GM18498 (cell line): Measurements from ENCODE around the gene INTS7.
"Not testable (repeated sequence)": the region's sequence is repeated elsewhere in the genome, so short reads cannot be mapped to it uniquely, and the experiment has no call there.

ENCODE experiments used
- ATAC-seq: cut with Tn5 transposase; IDR thresholded peaks from one replicate; pipeline ENCODE4 v1.9.1; 2021; ENCODE audit warnings: mild to moderate bottlenecking, moderate library complexity; ENCODE audit not compliant: unreplicated experiment

Gene INTS7

GRCh38 chr1:211937422-211937821, 97.9 kb downstream of the INTS7 start:
- not testable (repeated sequence) for ATAC-seq

- peak; percentile 76 for ATAC-seq
Observed at GRCh38 chr1:211935448-211935970, 99.8 kb downstream of the INTS7 start.

- ATAC-seq, result no peak
Observed at GRCh38 chr1:211933946-211934714, 101.2 kb downstream of the INTS7 start.

DNA sequence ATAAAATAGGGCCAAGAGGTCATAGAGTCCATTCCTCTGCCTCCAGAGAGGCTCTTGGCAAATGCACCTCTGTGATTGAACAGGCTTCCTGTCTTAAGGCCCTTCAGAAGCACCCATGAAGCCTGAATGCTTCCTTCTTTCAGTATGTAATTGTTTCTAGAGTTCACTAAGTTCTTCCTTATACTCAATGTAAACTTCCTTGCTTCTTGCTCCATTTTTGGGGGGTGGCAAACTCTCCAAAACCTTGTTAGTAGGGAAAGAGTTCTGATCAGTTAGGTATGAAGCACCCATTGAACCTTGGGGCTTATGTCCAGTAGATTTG, 102.5 kb downstream of the INTS7 start:
- no peak for ATAC-seq

GRCh38 chr1:211932231-211932932, 103.0 kb downstream of the INTS7 start:
- ATAC-seq, result no peak

DNA sequence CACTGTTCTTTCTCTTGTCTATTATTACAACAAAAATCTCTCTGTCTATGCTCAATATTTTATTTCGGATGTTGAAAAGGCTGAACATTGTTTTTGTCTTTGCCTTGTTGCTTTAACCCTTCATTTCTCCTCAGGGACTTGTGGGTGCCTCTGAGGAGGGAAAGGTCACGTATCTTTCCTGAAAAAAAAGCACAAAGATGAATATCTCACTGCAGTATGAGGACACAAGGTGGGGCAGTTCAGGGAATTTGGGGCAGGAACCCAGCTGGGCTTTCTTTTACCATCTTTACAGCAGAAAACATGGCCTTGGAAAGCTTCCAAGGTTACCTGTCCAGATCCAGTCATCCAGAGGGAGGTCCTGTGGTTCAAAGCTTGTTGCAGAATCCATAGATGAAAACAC, 105.7 kb downstream of the INTS7 start:
- no peak for ATAC-seq

- no peak for ATAC-seq
Observed at GRCh38 chr1:211928993-211929637, 106.2 kb downstream of the INTS7 start.

DNA sequence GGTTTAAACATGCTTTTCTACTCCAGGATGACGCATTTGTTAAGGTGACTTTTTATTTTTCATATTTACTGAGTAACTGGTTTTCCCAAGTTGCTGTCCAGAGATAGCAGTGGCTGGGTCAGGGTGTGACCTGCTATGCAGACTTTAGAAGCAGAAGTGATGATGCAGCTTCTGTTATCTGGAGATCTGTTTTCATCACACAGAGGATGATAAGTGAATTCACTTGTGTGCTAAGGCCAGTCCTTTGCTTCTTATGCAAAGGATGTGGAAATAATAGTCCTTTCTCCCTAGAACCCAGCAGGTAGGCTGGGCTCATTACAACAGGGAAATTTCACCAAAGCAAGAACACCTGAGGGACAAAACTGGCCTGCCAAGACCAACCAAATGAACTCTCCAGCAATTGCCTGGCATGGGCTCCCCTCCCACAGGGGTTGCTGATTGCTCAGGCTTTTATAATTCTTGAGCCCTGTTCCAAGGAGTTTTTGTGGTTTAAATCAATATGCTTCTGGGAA, 107.0 kb downstream of the INTS7 start:
- ATAC-seq, result no peak

GRCh38 chr1:211925016-211925415, 110.3 kb downstream of the INTS7 start:
- ATAC-seq, result no peak

DNA sequence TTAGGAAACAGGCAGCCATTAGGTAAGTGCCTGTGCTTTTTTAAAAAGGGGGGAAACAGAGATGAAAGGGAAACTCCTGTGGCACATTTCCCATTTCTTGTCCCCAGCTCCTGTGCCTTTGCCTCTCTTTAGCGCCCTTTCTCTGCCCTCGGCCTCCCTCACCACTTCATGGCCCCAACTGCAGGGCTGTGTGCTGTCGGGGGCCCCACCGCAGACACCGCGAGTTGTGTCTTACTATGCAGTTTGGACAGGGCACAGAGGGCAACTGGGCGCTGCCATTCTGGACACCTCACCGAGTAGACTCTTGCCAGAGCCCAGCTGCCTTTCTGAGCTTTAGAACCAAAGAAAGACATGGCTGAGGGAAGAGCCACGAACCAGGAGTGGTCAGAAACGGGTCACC, 111.1 kb downstream of the INTS7 start:
- no peak for ATAC-seq

DNA sequence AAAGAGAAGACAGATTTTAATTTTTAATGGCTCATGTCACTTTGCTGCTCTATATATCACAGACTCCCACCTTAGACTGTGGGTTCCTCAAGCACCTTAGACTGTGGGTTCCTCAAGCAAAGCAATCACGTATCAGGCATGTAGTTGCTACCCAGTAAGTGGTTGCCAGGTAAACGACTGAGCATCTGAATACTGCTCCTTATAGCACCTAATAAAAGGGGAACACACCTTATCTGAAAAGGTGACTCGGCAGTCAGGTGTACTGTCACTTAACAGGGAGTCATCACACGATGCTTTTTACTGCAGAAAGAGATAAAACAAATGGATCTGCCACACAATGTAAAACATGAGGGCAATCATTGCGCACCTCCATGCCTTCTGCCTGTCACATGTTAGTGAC, 112.3 kb downstream of the INTS7 start:
- no peak for ATAC-seq

GRCh38 chr1:211921579-211922095, 113.7 kb downstream of the INTS7 start:
- ATAC-seq, result no peak

GRCh38 chr1:211920602-211921226, 114.6 kb downstream of the INTS7 start:
- no peak for ATAC-seq

DNA sequence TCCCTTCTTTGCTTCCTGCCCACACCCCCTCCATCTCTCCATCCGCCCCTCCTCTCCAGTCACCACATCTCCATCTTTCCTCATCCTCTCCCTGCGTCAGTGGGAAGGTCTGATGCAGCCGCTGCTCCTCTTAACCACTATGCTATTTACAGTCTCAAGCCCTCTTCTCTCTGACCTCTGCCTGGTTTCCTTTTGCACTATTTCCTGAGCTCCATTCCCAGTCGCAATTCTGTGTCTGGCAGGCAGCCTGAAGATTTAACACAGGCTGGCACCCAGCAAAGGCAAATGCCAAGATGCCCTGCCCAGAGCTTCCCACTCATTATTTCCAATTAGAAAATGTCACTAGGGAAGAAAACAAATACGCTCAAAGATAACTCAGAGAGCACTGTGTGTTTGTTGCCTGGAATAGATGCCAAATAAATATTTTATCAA, 115.2 kb downstream of the INTS7 start:
- no peak for ATAC-seq

DNA sequence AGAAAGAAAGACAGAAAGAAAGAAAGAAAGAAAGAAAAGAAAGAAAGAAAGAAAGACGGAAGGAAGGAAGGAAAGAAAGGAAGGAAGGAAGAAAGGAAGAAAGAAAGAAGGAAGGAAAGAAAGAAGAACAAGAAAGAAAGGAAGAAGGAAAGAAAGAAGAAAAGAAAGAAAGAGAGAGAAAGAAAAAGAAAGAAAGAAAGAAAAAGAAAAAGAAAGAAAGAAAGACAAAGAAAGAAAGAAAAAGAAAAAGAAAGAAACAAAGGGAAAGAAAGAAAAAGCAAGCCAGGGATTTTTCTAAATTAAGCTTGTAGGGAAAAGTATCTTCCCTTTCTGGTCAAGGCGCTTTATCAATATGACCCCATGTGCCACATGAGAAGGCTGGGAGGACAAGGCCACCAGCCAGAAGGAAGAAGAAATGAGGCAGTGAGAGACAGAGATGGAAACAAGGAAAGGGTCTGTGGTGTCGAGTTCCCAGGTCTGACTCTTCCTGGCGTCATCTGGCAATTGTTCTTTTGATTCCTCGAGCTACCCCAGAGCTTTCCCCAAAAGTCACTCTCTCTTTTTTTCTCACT, 116.4 kb downstream of the INTS7 start:
- no peak for ATAC-seq

GRCh38 chr1:211916458-211916857, 118.9 kb downstream of the INTS7 start:
- ATAC-seq, result not testable (repeated sequence)

- ATAC-seq, result no peak
Observed at GRCh38 chr1:211915924-211916323, 119.4 kb downstream of the INTS7 start.

DNA sequence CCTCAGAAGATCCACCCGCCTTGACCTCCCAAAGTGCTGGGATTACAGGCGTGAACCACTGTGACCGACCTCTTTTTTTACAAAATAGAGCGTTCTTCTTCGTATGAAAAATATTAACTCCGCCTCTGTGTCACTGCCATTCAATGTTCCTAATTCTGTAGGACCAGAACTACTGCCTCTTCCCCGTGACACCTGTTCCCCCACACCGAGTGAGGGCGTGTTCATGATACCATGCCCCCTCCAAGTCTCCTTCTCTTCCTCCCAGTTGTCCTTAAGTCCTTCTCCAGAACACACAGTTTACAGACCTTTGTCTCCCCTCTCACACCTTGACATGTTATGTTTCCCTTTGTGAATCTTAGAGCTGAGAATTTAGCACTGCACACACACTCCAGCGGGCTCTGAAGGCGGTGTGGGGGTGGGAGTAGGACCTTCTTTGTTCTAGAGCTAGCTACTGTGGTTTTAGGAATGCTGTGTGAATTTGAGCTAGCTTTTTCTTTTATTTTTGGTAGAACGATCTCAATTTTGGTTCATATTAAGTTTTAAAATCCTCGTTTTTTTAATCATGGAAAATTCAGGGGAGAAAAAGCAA, 122.4 kb downstream of the INTS7 start:
- ATAC-seq, result no peak

- no peak for ATAC-seq
Observed at GRCh38 chr1:211912038-211912437, 123.3 kb downstream of the INTS7 start.

- no peak for ATAC-seq
Observed at GRCh38 chr1:211910913-211911485, 124.4 kb downstream of the INTS7 start.
